ENCODE results near the gene RFTN1.

DNA sequence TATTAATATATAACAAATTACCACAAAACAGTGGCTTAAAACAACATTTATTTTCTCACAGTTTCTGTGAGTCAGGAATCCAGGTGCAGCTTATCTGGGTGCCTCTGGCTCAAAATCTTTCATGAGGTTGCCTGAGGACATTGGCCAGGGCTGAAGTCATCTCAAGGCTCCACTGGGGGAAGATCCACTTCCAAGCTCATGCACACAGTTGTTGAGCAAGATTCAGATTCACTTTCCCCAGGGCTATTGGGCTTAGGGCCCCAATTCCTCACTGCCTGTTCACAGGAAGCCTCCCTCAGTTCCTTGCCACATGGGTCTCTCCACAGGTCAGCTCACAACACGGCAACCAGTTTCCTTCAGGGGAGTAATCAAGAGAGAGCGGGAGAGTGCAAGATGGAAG, 35.0 kb downstream of the RFTN1 start:
- no peak for TF ChIP-seq EZH2 (IDR thresholded peaks at IDR 0.05; ENCODE audit: borderline replicate concordance, insufficient read depth, low read depth, low read length, poor library complexity, severe bottlenecking)
- TF ChIP-seq, protein P1, sequence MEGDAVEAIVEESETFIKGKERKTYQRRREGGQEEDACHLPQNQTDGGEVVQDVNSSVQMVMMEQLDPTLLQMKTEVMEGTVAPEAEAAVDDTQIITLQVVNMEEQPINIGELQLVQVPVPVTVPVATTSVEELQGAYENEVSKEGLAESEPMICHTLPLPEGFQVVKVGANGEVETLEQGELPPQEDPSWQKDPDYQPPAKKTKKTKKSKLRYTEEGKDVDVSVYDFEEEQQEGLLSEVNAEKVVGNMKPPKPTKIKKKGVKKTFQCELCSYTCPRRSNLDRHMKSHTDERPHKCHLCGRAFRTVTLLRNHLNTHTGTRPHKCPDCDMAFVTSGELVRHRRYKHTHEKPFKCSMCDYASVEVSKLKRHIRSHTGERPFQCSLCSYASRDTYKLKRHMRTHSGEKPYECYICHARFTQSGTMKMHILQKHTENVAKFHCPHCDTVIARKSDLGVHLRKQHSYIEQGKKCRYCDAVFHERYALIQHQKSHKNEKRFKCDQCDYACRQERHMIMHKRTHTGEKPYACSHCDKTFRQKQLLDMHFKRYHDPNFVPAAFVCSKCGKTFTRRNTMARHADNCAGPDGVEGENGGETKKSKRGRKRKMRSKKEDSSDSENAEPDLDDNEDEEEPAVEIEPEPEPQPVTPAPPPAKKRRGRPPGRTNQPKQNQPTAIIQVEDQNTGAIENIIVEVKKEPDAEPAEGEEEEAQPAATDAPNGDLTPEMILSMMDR (IDR thresholded peaks at IDR 0.05) = no peak
